ENCODE data around the gene SUFU. TPM values are rescaled to one million over a fixed set of nuclear protein-coding genes. Genes with fewer than 3 reads are reported as not detected.

SUFU gene
- total and polyA plus RNA-seq, 2 donors (not counting 1 experiment from before 2014, with no cell fraction given), result 4.8 to 13.3 TPM

DNA sequence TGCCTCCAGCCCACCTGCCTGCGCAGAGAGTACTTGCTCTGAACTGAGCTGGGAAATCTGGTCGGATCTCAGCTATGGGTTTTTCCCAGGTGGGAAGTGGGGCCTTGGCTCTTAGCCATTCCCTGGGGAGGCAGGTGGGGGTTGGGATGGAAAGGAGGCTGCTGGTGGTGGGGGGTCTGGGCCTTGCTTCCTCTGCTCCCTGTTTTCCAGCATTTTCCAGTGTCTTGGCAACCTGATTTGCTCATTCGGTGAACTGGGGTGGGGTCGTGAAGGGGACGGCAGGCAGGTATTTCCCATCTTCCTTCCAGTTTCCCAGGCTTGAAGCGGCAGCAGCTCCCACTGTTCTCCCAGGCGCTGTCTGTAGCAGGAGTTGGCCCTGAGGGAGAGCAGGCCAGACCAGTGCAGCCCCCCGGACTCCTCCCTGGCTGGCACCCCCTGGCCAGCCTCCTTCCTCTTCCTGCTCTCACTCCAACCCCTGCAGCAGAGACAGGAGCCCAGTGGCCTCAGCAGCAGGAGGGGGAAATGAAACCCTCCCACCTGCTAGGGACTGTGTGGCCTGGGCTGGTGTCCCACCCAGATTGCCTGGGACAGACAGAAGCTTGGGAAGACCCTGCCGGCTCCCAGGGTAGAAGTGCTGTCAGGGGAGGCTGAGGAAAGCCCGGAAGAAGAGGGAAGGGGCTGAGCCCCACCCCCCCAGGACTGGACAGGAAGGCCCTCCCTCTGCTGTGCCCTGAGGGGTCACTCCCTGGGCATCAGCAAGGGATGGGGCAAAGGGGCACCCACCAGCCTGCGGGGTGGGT is 147.1 kb downstream of the SUFU start:
- Histone ChIP-seq H3K9me3 (ENCODE audit: control extremely low read depth in 1 of 3, control insufficient read depth in 2 of 3, insufficient read depth in 1 of 3, low read length in 2 of 3) (no peaks in the 10 kb centered on the region), H3K27me3 (replicated peaks in 1 of 4; ENCODE audit: control extremely low read depth in 1 of 4, control insufficient read depth in 3 of 4, insufficient read depth in 4 of 4, low read length in 3 of 4) (no peaks in the 10 kb centered on the region), H3K9ac (ENCODE audit: low read length) (peak overlapping the region; percentile 41), H2AFZ (ENCODE audit: insufficient read depth, low read depth, low read length, poor library complexity, severe bottlenecking) (no peak overlapping the region), H3K4me3 (ENCODE audit: control extremely low read depth in 1 of 5, extremely low read depth in 1 of 5, insufficient read depth in 1 of 5, low read depth in 2 of 5, low read length in 4 of 5) (peak overlapping the region in 1 of 5 experiments; percentile 29), H3K79me2 (ENCODE audit: control insufficient read depth, insufficient read depth, low read length) (peaks cover 90% of the 10 kb centered on the region), H3K4me2 (replicated peaks; ENCODE audit: low read depth, low read length, poor library complexity, severe bottlenecking) (peak overlapping the region; percentile 94), H3K27ac (ENCODE audit: low read length in 2 of 2) (peak overlapping the region; percentile 70 to 90), H3K36me3 (replicated peaks in 1 of 2; ENCODE audit: control extremely low read depth in 1 of 2, control insufficient read depth in 1 of 2, extremely low read depth in 1 of 2, insufficient read depth in 2 of 2, low read length in 1 of 2) (peaks cover 1 to 23% of the 10 kb centered on the region in 2 experiments), H4K20me1 (ENCODE audit: control insufficient read depth, insufficient read depth, low read length, poor library complexity, severe bottlenecking) (peaks cover 90% of the 10 kb centered on the region), H3K4me1 (ENCODE audit: control insufficient read depth in 2 of 2, insufficient read depth in 2 of 2, low read length in 2 of 2) (peaks cover 78 to 81% of the 10 kb centered on the region in 2 donors)
- no peak for TF ChIP-seq EZH2 (IDR thresholded peaks at IDR 0.05; ENCODE audit: borderline replicate concordance, insufficient read depth, low read depth, low read length, poor library complexity, severe bottlenecking)
- TF ChIP-seq, protein P1, sequence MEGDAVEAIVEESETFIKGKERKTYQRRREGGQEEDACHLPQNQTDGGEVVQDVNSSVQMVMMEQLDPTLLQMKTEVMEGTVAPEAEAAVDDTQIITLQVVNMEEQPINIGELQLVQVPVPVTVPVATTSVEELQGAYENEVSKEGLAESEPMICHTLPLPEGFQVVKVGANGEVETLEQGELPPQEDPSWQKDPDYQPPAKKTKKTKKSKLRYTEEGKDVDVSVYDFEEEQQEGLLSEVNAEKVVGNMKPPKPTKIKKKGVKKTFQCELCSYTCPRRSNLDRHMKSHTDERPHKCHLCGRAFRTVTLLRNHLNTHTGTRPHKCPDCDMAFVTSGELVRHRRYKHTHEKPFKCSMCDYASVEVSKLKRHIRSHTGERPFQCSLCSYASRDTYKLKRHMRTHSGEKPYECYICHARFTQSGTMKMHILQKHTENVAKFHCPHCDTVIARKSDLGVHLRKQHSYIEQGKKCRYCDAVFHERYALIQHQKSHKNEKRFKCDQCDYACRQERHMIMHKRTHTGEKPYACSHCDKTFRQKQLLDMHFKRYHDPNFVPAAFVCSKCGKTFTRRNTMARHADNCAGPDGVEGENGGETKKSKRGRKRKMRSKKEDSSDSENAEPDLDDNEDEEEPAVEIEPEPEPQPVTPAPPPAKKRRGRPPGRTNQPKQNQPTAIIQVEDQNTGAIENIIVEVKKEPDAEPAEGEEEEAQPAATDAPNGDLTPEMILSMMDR (IDR thresholded peaks at IDR 0.05), result no peak
- Mint-ChIP-seq H3K27me3 (no peaks in the 10 kb centered on the region), H3K9me3 (ENCODE audit: insufficient read depth) (no peaks in the 10 kb centered on the region), H3K4me1 (peaks cover 84% of the 10 kb centered on the region), H3K4me3 (peak overlapping the region; percentile 90), H3K27ac (peak overlapping the region; percentile 98)
- intact Hi-C loops (cut with micrococcal nuclease), result no loop called here
- ATAC-seq (ENCODE audit: low read depth), result no peak
- WGBS (ENCODE audit: insufficient coverage), result 58% methylated on average over 8 of the region's 11 CpGs
- ChIA-PET CTCF (interaction anchor here (1.3 kb wide), 2 partner anchors 9 to 32 kb away, joined by 3 read pairs; no protein-coding TSS in a partner anchor), POLR2A (interaction anchor here (0.5 to 1.8 kb wide), 2 partner anchors 9 to 551 kb away, joined by 4 to 13 read pairs; no protein-coding TSS in a partner anchor)
- peak; percentile 49 for DNase-seq

All from B cell (primary cell).